GM19324 (cell line): Measurements from ENCODE around the gene MADD.
A peak's percentile ranks its signal among the peaks of the same experiment; 100 is the strongest.

ENCODE experiments used
- ATAC-seq: cut with Tn5 transposase; IDR thresholded peaks from one replicate; pipeline ENCODE4 v1.9.1; 2021; ENCODE audit warnings: mild to moderate bottlenecking, moderate library complexity; ENCODE audit not compliant: unreplicated experiment, low FRiP score

Gene MADD

DNA sequence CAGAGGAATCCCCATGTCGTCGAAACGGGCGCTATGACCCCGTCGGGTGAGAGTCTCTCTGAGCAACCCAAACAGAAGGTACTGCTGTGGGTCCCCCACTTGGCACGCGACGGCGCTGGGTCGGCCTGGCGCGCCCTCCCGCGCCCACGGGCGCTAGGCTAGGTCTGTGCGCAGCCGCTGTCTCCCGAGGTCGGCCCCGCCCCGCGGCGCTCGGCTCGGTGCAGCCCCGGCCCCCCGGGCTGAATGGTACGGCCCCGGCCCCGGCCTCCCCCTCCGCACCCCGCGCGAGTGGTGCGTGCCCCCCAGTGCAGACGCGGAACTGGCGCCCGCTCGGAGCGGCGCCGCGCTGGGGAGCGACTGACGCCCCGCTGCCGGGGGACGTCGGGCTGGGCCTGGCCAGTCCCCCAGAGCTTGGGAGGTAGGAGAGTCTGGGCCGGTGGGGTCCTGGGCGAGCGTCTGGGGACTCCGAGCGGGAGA lies at the start of gene MADD:
Gene MADD, plus strand, starts transcription at position 305 of the 477 bp plus-strand sequence.
- peak; percentile 85 for ATAC-seq

DNA sequence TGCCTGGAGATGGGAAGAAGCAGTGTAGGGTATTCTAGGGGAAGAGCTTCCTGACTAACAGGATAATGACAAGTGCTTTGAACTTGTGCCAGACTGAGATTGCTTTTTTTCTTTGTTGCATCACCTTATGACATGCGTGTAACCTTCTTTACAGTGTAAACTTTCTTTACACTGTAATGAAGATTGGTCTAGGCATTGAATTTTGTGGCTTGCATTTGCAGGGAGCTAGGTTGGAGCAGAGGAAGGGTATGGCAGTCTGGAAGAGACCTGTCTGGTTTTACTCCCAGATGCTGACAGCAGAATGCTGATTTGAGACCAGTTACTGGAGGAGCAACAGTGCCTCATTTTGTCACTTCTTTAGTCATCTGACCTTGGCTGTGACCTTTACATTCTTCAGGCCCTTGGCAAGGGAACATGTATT lies 49.5 kb upstream of the MADD start:
- ATAC-seq = no peak

DNA sequence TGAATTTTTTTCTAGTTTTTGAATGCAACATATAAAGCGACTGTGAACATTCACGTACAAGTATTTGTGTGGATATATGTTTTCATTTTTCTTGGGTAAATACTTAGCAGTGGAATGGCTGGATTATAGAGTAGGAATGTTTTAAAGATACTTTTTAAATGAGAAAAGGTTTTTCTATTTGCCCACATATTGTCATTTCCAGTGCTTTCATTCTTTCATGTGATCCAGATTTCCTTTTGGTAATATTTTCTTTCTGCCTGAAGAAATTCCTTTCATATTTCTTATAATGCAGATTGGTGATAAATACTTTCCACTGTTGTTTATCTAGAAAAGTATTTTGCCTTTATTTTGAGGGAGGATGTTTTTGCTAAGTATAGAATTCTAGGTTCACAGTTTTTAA lies 47.2 kb upstream of the MADD start:
- ATAC-seq = no peak

DNA sequence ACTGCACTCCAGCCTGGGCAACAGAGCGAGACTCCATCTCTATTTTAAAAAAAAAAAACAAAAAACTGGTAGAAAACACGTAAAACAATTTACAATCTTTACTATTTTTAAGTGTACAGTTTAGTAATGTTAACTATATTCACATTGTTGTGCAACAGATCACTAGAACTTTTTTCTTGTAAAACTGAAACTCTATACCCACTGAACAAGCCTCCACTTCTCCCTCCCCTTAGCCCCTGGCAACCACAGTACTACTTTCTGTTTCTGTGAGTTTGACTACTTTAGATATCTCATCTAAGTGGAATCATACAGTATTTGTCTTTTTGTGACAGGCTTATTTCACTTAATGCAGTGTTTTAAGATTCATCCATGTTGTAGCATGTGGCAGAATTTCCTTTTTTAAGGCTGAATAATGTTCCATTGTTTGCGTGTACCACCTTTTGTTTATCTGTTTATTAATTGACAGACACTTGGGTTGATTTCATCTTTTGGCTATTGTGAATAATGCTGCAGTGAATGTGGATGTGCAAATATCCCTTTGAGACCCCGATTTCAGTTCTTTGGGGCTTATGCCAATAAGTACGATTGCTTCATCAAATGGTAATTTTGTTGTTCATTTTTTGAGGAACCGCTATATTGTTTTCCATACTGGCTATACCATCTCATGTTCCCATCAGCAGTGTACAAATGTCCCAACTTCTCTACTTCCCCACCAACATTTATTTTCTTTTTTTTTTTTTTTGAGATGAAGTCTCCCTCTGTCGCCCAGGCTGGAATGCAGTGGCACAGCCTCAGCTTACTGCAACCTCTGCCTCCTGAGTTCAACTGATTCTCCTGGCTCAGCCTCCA lies 44.2 kb upstream of the MADD start:
- ATAC-seq = peak; percentile 78

DNA sequence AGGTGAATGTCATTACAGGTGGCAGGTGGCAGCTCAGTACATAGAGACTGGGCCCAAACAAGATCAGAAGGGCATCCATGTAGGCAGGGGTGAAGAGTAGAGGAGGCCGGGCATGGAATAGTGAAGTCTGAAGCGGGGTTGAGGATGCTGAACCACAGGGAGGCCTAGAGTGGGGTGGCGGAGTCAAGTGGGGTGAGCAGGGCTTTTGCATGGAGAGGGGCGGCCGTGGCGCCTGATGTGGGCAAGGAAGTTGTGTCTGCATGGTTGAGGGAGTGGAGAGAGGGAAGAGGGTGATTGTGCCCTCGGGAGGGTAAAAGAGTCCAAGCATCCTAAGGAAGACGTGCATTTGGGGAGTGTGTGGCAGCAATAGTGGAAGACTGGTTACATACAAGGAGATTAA lies 40.8 kb upstream of the MADD start:
- ATAC-seq = no peak

DNA sequence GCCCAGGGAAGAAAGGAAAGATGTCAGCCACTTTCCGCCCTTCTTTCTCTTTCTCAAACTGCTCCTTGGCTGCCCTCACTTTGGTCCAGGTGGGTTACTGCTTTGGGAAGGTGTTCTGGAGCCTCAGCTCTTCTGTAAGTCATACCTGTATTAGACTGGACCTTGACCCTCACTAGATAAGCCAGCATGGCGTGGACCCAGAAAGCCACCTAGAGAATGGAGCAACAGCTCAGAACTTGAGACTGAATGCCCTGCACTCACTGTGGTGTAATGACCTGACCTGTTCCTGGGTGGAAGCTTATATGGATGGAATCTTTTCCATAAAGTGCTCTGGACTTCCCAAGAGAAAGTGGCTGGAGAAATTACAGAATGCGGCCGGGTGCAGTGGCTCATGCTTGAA lies 36.9 kb upstream of the MADD start:
- ATAC-seq = no peak

DNA sequence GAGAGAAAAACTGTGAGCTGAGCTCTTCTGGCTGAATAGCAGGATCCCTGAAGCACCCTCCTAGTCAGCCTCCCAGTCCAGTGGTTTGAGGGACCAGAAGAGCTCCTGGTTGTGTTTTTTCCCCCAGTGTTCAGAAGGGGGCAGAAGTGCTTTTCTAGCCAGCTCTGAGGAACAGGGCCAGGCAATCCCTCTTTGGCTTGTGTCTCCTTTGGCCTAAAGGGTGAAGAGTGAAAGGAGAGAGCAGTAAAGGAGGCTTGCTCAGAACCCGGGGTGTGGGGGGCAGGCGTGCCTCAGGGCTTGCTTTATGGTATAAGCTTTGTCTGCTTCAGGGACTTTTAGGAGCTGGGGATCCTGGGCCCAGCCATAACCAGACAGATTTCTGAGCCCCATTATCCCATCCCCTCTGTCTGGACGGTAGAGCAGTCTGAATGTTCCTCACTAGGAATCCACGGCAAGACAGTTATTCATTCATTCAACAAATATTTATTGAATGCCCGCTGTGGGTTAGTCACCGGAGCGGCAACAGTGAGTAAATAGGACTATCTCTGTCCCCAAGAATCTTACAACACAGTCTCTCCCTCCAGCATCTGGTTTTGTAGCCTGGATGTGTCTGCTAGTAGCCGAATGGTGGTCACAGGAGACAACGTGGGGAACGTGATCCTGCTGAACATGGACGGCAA lies 35.8 kb upstream of the MADD start:
- ATAC-seq = no peak

DNA sequence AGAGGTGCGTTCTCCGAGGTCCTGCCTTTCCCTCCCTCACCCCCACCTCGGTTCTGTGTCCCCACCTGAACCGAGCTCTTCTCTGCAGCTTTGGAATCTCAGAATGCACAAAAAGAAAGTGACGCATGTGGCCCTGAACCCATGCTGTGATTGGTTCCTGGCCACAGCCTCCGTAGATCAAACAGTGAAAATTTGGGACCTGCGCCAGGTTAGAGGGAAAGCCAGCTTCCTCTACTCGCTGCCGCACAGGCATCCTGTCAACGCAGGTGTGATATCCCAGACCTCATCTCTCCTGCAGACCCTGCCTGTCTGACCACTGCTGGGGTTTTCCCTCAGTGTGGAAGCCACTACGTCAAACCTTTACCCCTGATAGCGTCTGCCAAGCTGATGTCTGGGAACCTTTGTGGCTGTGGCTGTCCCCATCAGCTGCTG lies 35.2 kb upstream of the MADD start:
- no peak for ATAC-seq

DNA sequence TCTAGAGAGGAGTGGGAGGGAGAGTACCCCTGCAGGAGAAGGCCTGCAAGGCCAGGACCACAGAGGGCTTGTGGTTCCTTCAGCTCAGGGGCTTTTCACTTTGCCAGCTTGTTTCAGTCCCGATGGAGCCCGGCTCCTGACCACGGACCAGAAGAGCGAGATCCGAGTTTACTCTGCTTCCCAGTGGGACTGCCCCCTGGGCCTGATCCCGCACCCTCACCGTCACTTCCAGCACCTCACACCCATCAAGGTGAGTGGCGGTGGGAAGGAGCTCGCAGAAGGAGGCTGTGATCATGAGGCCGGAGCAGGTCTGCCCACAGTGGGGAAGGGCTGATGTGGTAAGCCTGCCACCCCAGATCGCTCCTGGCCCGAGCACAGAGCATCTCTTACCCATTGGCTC lies 34.8 kb upstream of the MADD start:
- ATAC-seq = no peak

DNA sequence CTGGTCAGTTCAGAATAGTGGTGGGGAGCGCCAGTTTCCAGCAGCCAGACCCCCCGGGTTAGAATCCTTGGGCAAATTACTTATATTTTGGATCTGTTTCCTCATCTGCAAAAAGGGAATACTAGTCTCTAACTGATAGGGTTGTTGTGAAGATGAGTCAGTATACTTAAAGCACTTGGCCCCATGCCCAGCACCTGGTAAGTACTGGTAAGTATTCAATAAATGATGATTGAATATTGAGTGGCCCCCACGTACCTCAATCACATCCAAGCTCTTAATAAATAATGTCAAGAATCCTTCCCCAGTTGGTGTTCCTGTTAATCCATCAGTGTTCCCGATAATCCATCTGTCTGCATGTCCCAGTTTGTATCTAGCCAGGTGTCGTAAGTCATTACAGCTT lies 33.5 kb upstream of the MADD start:
- ATAC-seq = no peak

DNA sequence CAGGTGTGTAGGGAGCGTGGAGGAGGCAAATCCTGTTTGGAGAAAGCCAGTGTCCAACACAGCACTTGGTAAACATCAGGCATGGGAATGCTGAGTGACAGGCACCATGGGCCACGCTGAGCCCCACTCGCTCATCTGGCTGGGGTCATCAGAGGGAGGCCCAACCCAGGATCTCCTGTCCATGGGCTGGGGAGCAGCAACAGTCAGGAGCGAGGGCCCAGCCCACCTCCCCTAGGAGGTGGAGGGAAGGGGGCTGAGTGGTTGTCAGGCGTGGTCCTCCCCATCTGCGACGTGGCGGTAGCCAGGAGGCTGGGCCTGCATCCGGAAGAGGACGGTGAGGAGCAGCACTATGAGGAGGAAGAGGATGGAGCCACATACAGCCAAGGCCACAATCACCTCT lies 30.1 kb upstream of the MADD start:
- ATAC-seq = no peak

DNA sequence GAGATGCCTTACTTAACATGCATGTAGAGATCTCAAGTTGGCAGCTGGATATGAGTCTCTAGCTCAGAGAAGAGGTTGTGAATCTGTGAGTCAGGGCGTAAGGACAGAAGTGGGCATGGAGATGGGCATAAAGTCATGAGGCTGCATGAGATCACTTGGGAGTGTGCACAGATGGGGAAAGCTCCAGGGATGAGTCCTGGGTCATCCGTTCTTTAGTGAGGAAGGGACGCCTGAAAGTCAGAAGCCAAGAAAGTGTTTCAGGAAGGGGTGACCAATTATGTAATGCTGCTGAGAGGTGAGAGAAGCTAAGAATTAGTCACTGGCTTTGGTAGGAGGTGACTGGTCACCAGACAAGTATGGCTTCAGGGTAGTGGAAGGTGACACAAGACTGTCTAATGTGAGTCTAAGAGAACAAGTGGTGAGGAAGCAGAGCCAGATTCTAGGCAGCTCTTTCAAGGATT lies 28.1 kb upstream of the MADD start:
- no peak for ATAC-seq

DNA sequence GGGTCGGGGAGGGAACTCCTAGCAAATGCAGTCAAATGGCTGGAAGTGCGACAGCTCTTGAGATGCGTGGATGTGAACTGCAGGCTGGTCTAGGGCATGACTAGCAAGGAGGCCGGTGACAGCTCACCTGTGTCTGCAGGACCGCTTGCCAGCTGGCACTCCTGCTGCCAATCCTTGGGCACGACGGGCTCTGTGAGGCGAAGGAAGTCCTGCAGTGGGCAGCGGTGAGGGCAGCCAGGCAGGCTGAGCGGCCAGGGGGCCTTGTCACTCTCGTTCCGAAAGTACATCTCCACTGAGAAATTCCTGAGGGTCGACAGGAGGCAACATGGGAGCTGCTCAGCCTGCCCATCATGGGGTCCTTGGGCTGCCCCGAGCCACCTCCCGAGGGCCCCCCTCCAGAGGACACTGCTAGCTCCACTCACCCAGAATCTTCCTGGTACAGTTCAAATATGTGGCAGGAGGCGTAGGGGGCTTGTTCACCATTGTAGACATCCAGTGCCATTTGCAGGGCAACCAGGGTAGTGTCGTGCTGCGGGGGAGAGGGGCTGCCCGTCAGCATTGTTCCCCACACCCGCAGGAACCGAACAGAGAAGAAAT lies 27.2 kb upstream of the MADD start:
- ATAC-seq = no peak

DNA sequence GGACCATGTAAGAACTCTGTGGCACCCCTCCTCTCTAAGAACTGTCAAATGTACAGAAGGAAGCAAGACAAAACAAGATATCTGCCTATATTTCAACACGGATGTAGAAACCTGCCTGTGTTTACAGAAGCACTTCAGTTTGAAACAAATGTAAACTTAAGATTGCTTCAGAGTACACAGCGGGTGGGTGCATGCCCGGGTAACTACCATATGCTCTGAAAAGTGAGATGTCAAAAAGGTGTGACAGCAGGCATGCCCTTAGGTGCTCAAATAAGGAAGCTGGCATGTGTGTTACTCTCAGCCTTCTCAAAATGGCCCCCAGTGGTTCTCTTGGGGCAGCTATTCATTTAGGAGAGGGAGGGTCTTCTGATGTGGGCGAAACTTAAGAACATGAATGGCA lies 26.5 kb upstream of the MADD start:
- ATAC-seq = no peak

DNA sequence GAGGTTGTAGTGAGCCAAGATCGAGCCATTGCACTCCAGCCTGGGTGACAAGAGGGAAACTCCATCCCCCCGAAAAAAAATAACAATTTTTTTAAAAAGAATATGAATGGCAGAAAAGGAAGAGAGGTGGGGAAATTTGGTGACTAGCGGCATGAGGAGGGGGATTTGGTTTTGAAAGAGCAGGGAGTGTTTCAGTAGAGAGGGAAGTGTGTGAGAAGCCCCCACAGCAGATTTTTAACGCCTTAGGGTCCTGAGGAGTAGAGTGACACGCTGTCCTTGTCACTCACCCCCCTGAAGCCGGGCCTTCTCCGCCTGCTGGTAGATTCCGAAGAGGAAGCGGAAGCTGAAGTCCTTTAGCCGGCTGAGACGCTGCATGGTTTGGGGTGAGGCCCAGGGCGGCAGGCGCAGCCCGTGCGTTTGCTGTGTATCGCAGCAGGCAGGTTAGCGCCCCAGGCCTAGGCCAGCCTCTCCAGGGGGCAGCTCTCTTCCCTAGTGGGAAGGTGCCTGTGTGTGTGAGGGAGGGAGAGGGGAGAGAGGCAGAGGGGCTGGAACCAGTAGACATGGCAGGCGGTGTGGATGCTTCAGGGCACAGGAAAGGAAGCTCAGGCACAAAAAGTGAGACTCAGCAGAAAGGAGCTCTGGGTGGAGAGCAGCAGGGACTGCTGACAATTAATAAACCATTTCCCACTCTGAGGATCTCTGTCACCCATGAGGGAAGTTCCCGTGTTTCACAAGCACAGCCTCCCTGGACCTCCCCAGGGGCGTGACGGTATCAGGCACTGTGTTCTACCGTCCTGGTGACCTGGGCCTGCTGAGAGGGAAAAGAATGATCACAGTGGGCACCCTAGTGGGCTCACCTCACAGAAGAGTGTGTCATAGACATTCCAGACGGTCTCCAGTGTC lies 25.2 kb upstream of the MADD start:
- no peak for ATAC-seq

DNA sequence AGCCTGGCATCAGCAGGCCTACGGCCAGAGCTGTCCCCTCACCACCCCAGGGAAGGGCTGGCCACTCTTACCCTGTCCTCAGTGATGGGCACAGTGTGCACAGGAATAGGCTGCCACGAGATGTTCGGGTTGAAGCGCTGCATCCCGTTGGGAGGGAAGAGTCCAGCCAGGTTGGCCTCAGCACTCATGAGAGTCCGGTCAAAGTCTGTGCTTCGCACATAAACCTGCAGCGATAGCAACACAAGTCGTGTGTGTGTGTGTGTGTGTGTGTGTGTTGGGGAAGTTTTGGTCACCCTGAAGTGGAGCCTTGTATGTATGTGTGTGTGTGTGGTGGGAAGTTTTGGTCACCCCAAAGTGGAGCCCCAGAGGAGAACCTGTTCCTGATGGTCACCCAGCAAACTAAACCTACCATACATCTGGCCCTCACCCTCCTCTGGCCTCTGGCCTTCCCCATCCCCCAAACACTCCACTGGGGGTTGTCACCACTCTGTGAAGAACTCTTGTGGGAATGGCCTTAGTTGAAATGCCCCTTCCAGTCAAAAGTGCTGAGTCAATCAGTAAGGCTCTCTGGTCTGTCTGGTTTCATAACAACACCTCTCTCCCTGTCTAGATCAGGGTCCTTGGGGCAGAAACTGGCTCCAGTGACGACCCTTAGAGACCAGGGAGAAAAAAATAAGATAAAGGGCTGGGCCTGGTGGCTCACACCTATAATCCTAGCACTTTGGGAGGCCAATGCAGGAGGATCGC lies 24.1 kb upstream of the MADD start:
- ATAC-seq = no peak

DNA sequence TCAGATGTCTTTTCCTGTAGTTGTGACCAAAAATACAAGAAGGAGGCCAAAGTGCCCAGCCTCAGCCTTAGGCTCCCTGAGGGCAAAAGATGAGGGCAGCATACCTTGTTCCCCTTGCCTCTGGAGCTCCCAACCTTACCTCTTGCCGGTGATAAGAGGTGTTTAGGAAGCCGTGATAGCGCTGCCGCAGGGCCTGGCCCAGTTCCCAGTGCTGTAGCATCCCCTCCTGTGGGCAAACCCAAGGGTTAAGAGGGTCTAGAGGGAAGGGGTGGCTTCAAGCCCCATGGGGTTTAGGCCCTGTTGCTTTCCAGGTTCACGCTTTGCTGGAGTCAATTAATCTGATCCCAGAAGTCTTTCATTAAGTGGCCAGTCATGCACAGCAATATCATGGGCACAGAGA lies 22.4 kb upstream of the MADD start:
- no peak for ATAC-seq

DNA sequence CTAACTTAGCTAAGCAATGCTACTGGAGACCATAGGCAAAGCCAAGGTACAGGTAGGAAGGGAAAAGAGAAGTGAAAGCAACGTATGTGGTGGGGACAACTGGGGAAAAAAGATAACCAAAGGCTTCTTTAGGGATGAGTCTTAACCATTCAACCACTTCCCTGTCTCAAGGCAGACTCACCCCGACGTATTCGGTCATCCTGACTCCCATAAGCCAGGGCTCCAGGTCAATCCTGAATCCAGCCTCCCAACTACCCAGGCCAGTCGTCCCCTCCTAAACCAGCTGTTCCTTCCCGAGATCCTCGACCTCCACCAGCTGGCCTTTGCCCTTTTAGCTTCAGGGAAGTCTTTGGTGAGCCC lies 21.6 kb upstream of the MADD start:
- peak; percentile 35 for ATAC-seq

DNA sequence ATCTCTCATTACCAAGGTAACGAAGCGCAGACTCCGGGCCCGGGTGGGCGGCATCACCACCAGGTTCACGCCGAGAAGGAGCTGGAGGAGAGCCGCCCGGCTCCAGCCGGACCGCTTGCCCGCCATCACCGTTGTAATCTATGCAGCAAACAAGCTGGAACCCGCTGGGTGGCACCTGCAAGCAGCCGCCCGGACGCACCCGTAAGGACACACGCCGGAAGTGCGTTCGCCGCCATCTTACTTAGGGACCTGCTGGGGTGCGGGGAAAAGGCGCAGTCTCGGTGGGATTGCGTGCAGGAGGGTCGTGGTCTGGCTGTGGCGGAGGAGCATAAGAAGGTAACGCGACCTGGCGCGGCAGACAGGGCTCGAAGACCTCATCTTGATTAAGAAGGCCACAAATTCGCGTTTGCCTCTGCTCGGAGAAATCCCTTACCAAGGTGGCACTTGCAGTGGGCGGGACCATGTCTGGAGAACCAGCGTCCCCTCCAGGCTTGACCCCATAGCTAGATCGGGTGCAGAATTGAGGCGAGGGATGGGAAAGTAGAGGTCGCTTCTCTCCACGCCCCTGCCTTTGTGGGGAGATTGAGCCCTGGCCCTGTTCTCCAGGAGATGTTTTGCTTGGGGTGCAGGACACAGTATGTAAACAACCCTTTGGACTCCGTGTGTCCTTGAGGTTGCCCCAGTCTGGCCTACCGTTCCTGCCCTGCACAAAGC lies 21.1 kb upstream of the MADD start, which contains the start of gene ACP2:
Gene ACP2, minus strand, starts transcription at position 151 of the 714 bp plus-strand sequence. Its CDS starts 25 bp downstream, at position 126.
- peak; percentile 92 for ATAC-seq
